Hepatocyte (in vitro differentiated cells): ENCODE results near the gene RABL6. TPM values are rescaled to one million over a fixed set of nuclear protein-coding genes. Genes with fewer than 3 reads are reported as not detected.

Source experiments
- DNase-seq: peaks from one replicate; pipeline ENCODE4 v3.0.0-alpha.2; 2016; ENCODE audit warnings: low spot score
- H2AFZ ChIP-seq: fragments of 200-600 bp; sonication (generic); 2 replicates; pipeline ENCODE4 v1.6.0; 2016; ENCODE audit warnings: antibody characterized with exemption, mild to moderate bottlenecking
- H3K27ac ChIP-seq: fragments of 200-600 bp; sonication (generic); 2 replicates; pipeline ENCODE4 v1.5.1; 2016; ENCODE audit warnings: mild to moderate bottlenecking
- H3K27me3 ChIP-seq: fragments of 200-600 bp; sonication (generic); 2 replicates; pipeline ENCODE4 v1.6.1; 2016
- H3K36me3 ChIP-seq: fragments of 200-600 bp; sonication (generic); replicated peaks from 2 replicates; pipeline ENCODE4 v1.5.1; 2016; ENCODE audit warnings: low read depth; ENCODE audit not compliant: insufficient read depth
- H3K4me1 ChIP-seq: fragments of 200-600 bp; sonication (generic); 2 replicates; pipeline ENCODE4 v1.5.1; 2016; ENCODE audit warnings: mild to moderate bottlenecking, moderate library complexity; ENCODE audit not compliant: insufficient read depth
- H3K4me2 ChIP-seq: fragments of 200-600 bp; sonication (generic); 2 replicates; pipeline ENCODE4 v1.6.0; 2016
- H3K4me3 ChIP-seq: fragments of 200-600 bp; sonication (generic); 2 replicates; pipeline ENCODE4 v1.5.1; 2016; ENCODE audit warnings: mild to moderate bottlenecking
- H3K79me2 ChIP-seq: fragments of 200-600 bp; sonication (generic); 2 replicates; pipeline ENCODE4 v1.6.0; 2017; ENCODE audit warnings: mild to moderate bottlenecking
- H3K9me2 ChIP-seq: fragments of 200-600 bp; sonication (generic); replicated peaks from 2 replicates; pipeline ENCODE4 v1.6.0; 2017; ENCODE audit warnings: mild to moderate bottlenecking; ENCODE audit not compliant: insufficient read depth
- H3K9me3 ChIP-seq: fragments of 200-600 bp; sonication (generic); 2 replicates; pipeline ENCODE4 v1.5.1; 2016; ENCODE audit warnings: low read depth, mild to moderate bottlenecking
- H4K20me1 ChIP-seq: fragments of 200-600 bp; sonication (generic); 2 replicates; pipeline ENCODE4 v1.6.0; 2016; ENCODE audit warnings: mild to moderate bottlenecking; ENCODE audit not compliant: insufficient read depth, poor library complexity, severe bottlenecking
- EZH2 ChIP-seq: fragments of 200-600 bp; sonication (generic); IDR thresholded peaks from 2 replicates; pipeline ENCODE4 v1.6.1; 2016; ENCODE audit warnings: antibody characterized with exemption, mild to moderate bottlenecking, borderline replicate concordance
- EZH2phosphoT487 ChIP-seq: fragments of 200-600 bp; sonication (generic); IDR thresholded peaks from one replicate; pipeline ENCODE4 v1.6.1; 2018; ENCODE audit warnings: antibody characterized with exemption, mild to moderate bottlenecking, low read depth, moderate library complexity; ENCODE audit not compliant: unreplicated experiment, severe bottlenecking
- whole genome bisulfite sequencing: methylation state at CpG from one replicate; pipeline ENCODE4 v1.1.6; 2016; ENCODE audit warnings: low lambda C conversion rate; ENCODE audit errors: missing lambda C conversion rate; 5-methylcytosine and 5-hydroxymethylcytosine counted together
- polyA plus RNA-seq: library from polyadenylated mRNA; unstranded; fragments of >200 nt; fragmentation: Nextera tagmentation; extraction: Ambion mirVana; gene quantifications from 2 replicates; pipeline ENCODE4 v1.2.1, GENCODE V29; 2016
- total RNA-seq: library from RNA; depleted of rRNA; stranded (reverse); fragments of >200 nt; gene quantifications from 2 replicates; pipeline ENCODE4 v1.2.3, GENCODE V29; 2014
- TF ChIP-seq, protein P1 (sequence below): fragments of 200-600 bp; sonication (generic); IDR thresholded peaks from 2 replicates; pipeline ENCODE4 v1.5.1; 2016; ENCODE audit warnings: antibody characterized with exemption, mild to moderate bottlenecking; ENCODE audit not compliant: poor library complexity

RABL6 gene
- total and polyA plus RNA-seq, 2 experiments from 2014 or later: 72.3 to 103 TPM

DNA sequence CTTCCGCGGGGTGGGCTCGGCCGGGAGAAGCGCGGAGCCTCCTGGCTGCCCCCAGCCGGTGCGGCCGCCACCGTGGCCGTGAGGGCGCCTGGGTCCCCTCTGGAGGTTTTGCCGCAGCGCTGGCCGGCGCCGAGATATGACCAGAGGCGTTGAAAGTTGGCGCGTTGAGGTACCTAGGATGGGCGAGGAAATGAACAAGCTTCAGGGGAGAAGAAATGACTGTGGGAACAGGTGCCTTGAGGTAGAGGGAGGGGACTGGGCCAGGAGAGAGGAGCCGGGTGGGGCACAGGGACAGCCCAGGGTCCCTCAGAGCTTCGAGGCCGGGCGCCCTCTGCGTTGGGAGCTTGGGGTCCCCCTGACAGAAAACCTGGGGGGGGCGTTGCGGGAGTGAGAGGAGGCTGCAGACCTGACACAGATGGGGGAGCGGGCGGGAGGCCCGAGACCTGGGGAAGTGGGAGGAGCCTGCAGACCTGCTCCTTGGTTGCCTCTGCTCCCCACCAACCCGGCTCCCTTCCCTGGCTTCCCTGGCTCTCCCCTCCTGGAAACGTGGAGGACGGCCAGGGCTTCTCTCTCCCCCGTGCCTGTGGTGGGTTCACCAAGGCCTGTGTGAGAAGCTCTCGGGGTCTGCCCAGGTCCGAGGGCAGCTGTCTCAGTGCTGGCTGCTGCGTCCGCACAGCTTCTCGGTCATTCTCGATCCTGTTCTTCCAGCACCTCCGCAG is 14.2 kb downstream of the RABL6 start:
- Histone ChIP-seq H4K20me1 (peaks cover 18% of the 10 kb centered on the region), H3K4me2 (peak overlapping the region; percentile 70), H3K4me1 (peaks cover 9% of the 10 kb centered on the region), H3K4me3 (no peak overlapping the region), H3K9me3 (no peaks in the 10 kb centered on the region), H3K79me2 (peaks cover 56% of the 10 kb centered on the region), H3K27ac (no peak overlapping the region), H3K27me3 (no peaks in the 10 kb centered on the region), H3K9me2 (no peaks in the 10 kb centered on the region), H3K36me3 (no peaks in the 10 kb centered on the region), H2AFZ (no peak overlapping the region)
- TF ChIP-seq EZH2 (no peak), EZH2phosphoT487 (no peak)
- TF ChIP-seq, protein P1, sequence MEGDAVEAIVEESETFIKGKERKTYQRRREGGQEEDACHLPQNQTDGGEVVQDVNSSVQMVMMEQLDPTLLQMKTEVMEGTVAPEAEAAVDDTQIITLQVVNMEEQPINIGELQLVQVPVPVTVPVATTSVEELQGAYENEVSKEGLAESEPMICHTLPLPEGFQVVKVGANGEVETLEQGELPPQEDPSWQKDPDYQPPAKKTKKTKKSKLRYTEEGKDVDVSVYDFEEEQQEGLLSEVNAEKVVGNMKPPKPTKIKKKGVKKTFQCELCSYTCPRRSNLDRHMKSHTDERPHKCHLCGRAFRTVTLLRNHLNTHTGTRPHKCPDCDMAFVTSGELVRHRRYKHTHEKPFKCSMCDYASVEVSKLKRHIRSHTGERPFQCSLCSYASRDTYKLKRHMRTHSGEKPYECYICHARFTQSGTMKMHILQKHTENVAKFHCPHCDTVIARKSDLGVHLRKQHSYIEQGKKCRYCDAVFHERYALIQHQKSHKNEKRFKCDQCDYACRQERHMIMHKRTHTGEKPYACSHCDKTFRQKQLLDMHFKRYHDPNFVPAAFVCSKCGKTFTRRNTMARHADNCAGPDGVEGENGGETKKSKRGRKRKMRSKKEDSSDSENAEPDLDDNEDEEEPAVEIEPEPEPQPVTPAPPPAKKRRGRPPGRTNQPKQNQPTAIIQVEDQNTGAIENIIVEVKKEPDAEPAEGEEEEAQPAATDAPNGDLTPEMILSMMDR: no peak
- WGBS: 76% methylated on average over 30 of the region's 42 CpGs
- DNase-seq: no peak

DNA sequence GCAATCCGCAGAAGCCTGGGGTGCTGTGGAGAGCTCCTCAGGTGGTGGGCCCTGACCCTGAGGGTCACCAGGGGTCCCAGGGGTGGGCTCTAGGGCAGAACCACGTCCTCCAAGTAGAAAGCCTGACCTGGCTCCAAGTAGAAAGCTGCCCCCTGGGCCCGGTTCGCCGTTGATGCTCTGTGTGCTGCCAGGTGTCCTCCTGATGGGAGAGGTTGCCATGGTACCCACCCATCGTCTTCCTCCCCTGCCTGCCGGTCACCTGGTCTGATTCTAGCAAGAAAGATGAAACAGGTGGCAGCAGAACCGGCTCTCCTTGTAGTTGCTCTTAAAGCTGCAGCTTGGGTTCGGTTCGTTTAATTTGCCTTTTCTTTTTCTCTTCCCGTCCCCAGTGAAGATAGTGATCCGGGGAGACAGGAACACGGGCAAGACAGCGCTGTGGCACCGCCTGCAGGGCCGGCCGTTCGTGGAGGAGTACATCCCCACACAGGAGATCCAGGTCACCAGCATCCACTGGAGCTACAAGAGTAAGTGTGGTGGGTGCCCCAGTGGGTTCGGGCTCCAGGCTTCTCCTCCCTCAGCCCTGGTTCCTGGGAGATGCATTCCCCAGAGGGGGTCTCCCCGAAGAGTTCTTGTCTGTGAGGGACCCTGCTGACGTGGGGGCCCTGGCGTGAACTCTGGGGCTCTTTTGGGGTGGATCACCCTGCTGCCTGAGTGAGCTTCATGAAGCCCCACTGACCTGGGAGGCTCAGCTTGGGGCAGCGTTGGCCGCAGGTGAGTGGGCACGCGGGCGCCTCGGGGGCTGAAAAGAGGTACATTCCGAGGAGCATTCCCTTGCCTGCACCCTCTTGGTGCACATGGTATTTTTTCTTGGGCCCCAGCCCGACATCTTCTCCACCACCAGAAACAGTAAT is 15.6 kb downstream of the RABL6 start:
- Histone ChIP-seq H3K9me3 (no peaks in the 10 kb centered on the region), H4K20me1 (peaks cover 15% of the 10 kb centered on the region), H3K9me2 (no peaks in the 10 kb centered on the region), H2AFZ (no peak overlapping the region), H3K27me3 (no peaks in the 10 kb centered on the region), H3K79me2 (peaks cover 43% of the 10 kb centered on the region), H3K27ac (no peak overlapping the region), H3K4me1 (peaks cover 9% of the 10 kb centered on the region), H3K4me3 (no peak overlapping the region), H3K4me2 (no peak overlapping the region), H3K36me3 (no peaks in the 10 kb centered on the region)
- TF ChIP-seq EZH2 (no peak), EZH2phosphoT487 (no peak)
- TF ChIP-seq, protein P1: no peak
- DNase-seq: no peak
- 94% methylated on average over 29 of the region's 30 CpGs for WGBS

- no peak overlapping the region for H3K4me3 ChIP-seq
- H3K79me2 ChIP-seq: peaks cover 33% of the 10 kb centered on the region
- no peaks in the 10 kb centered on the region for H3K36me3 ChIP-seq
- H3K27me3 ChIP-seq: no peaks in the 10 kb centered on the region
- H2AFZ ChIP-seq: no peak overlapping the region
- DNase-seq: no peak
- 94% methylated on average over 19 of the region's 21 CpGs for WGBS
- peaks cover 6% of the 10 kb centered on the region for H3K4me1 ChIP-seq
- peaks cover 14% of the 10 kb centered on the region for H4K20me1 ChIP-seq
- H3K9me3 ChIP-seq: no peaks in the 10 kb centered on the region
- H3K9me2 ChIP-seq: no peaks in the 10 kb centered on the region
- no peak for TF ChIP-seq EZH2
- no peak for TF ChIP-seq EZH2phosphoT487
- TF ChIP-seq, protein P1: no peak
- no peak overlapping the region for H3K27ac ChIP-seq
- H3K4me2 ChIP-seq: no peak overlapping the region
These were observed 16.9 kb downstream of the RABL6 start for GRCh38 chr9:136824496-136825225.
